GM19372 (cell line): Measurements from ENCODE around the gene COLEC12.

ENCODE experiments used
- ATAC-seq: cut with Tn5 transposase; IDR thresholded peaks from one replicate; pipeline ENCODE4 v1.9.1; 2021; ENCODE audit warnings: mild to moderate bottlenecking, low read depth, moderate library complexity; ENCODE audit not compliant: unreplicated experiment

COLEC12 gene

DNA sequence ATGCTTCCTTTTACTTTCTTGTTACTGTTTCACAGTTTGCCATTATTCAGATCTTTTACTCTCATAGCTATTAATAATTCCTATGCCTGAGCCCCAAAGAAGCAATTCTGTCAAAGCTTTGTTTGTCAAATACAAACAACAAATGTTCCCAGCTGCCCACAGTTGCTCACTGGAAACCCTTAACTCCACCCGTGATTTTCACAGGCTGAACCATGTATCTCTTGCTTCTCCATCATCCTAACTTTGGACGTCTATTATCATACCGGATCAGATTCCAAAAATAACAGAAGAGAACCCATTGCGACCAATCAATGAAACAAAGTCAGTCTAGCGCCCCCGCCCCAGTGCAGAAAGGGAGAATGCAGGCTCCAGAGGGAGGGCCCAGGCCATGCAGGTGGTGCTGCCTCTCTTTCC is 24.2 kb downstream of the COLEC12 start:
- no peak for ATAC-seq

DNA sequence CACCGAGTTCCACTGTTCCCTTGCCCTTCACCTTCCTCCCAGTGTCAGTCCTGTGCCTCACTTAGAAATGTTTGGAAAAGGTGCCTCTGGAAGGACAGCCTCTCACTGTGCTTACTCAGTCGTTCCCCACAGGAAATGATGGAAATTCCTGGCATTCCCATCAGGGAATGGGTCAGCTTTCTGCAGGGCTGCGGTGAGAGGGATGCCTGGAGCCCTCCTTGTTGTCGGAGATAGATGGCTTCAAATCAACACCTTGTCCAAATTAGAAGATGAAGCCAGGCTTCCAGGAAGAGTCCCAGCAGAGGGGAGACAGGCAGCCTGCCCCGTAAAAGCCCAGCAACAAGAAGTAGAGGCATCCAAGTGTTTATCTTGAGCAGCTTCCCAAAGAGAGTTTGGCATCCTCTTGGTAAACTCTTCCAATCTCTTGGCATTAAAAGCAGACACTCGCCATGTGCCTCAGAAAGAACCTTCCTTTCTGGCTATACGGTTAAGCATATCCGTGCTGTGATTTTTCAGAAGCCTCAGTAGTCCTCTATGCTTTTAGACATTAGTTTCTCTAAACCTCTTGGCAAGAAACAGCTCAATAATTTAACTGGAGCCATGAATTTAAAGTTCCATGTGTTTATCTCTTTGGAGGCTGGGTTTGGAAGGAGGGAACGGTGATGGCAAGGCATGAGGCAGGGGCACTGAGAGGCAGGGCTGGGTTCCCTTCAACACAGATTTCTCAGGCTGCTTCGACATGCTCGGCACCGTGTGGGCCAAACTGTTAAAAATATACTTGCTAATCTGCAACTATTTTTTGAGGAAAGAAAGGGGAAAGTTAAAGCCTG is 25.1 kb downstream of the COLEC12 start:
- no peak for ATAC-seq

DNA sequence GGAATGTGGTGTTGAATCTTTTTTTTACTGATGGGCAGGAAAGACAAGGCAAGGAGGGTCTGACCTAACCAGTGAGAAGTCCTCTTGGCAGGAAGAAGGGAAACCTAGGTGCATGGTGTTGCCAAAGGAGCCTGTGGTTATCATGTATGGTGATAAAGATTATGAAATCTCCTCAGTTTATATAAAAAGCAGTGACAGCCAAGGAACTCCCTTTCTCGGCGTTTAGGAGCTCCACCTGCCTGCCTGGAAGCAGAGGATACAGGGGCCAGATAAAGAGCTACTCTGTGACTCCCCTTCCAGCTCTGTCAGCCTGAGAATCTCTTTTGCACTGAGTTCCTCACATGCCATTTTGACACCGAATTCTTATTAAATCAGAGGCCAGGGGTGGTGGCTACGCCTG is 26.1 kb downstream of the COLEC12 start:
- no peak for ATAC-seq

DNA sequence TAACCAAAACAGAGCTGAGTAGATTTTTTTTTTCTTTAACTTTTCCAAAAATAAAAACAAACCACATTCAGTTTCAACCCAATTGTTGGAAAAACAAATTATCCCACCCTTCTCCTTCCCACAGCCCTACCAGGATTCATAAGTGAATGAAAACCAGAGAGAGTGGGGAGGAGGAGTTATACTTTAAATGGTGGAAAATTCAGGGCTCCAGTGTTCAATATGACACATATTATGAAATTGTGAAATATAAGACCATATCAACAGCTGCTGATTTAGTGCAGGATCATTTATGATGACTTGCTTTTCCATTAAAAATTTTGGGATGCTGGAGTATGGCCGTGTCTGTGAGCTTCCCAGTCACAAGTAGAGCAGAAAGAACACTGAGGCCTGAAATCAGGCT is 26.7 kb downstream of the COLEC12 start:
- no peak for ATAC-seq

DNA sequence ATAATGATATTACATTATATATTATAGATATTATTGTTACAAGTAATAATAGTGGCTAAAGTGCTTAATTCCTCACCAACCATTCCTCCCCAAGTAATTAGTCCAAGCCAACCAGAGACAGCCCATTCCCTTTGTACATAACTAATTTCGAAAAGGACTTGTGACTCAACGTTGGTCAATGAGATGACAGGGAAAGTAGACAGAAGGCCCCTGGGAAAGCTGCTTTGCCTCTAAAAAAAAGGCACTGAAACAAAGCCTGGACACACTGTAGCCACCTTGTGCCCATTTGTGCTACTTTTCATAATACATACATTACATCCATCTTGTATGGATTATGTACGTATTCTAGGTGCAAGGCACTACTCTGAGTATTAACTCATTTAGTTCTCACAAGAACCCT is 28.8 kb downstream of the COLEC12 start:
- no peak for ATAC-seq

DNA sequence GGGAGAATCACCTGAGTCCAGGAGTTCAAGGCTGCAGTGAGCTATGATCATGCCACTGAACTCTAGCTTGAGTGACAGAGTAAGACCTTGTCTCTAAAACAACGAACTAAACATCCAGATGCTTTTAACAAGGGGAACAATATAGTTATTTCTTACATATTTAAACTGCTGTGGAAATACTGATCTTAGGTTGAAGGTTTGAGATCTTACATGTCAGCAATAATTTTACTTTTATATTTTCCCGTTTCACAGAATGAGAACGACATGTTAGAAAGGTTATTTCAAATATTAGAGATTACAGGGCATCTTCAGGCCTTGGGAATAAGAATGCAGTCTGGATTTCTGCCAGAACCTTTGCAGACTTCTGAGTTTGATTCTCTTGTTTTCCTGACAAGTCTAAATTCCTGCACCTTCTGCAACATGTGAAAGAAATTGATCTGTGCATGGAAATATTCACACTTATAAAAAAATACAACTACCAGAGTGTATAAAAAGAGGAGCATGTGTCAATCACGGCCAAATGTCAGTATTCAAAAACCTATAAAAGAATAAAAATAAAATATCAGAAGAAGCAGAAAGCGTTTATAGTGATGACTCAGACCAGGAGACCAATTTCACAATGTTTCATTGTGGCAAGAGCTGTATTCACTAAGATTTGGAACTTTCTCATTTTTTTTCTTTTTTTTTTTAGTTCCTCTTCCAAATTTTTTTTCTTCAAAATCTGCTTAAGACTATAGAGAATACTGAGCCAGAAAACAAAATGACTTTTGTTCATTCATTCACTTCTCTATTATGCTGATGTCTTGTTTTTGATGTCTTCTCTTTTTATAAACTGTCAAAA is 29.6 kb downstream of the COLEC12 start:
- no peak for ATAC-seq

DNA sequence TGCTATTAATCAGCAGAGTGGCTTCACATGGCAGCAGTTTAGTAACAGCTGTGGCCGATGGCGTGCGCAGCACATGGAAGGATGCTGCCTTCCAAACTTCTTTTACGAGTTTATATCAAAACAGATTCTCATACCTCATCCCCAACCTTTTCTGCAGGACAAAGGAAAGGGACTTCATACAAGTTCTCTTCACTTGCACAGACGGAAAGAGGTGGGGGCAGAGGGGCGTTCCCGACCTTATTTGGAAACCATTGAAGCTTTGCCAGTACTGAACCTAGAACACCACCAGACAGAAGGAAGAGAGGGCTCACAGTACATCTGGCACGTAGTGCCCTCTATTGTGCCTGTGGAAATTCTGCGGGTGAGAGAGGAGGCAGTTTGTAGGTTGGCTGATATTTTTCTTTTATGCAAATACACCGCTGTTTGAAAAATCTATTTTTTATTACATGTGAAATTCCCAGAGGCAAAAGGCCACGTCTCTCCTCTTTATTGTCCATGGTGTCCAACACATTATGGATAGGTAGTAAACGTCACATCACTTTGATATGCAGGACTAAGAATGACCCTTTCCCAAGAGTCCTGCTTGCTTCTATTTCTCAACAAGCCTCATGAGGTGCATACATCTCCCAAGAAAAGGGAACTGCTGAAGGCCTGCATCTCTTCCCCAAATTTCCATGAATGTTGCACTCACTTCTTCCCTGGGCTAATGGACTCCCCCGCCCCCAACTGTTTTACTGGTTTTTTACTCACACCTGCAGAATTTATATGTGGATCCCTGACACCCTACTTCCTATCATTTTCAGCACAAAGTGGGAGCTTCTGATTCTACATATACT is 31.3 kb downstream of the COLEC12 start:
- no peak for ATAC-seq

DNA sequence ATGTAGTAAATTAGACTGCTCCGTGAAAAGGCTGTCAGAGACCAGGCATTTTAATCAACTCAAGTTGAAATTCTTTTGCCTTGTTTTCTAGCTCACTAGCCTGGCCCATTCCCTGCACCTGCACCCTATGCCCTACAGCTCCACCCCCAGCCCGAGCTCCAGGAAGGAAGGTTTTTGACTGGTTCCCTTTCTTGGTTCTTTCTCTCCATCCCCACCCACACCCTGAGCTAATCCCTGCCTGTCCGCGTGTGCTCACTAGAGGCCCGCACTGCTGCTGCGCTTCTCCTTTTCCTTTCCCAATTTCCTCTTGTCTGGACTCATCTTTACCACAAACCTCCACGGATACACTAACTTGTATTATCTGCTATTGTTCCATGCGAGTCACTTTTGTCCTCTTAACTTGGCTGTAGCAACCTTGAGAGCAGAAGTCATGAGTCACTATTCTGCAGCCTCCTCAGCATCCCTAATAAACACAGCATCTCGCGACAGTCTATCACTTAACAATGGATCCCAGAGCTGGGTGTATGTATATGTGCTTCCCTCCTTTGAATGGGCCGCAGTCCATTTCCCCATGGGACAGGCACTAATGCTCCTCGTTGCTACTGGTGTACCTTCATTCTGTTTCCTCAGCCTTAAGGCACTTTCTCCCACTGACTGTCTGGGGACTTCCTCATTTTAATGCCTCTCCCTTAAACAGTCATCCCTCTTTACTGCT is 36.5 kb downstream of the COLEC12 start:
- ATAC-seq = no peak

DNA sequence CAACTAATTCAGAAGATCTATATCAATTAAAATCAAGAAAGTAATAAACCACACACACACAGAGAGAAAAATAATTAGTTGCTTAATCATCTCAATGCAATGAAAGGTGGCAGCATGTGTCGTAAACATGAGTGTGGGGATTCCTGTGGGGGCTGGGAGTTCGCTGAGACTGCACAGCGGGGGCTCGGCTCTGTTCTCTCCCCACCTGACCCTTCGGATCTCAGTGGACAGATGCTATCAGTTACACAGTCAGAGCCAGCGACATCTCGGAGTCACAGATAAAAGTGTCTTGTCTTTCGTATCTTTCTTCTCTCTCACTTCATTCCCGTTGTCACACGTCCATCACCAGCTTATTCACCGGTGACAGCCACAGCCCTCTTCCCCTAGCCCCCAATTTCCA is 37.1 kb downstream of the COLEC12 start:
- no peak for ATAC-seq

DNA sequence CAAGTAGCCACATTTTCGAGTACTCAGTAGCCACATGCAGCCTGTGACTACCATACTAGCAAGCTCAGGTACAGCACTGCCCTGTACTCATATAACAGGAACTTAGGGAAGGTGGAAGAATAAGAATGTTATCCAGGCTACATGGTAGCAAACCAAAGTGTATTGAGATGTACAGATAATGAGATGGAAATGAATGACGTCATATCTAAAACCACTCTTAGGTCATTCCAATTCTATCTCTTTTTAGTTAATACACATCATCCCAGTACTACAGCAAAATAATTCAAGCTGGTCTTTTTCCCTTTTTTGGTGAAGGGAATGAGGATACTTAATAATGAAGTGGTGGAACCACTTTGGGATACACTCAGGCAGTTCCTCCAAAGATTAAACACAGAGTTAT is 38.7 kb downstream of the COLEC12 start:
- ATAC-seq = no peak

DNA sequence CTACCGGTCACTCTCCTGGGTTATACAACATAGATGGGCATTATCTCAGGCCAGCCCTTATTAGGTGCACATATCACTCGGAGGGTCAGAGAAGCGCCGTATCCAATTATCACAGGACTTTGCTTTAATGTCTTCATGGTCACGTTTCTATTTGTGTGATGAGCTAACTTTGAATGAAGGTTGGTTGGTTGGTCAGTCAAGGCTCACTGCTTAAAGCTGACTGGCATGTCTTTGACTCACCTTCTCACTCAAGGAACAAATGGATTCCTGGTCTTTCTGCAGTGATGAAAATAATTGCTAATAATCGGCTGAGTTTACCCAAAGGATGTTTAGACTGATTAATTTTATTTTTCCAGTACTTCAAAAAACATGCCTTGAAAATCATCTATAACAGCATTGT is 39.7 kb downstream of the COLEC12 start:
- no peak for ATAC-seq

DNA sequence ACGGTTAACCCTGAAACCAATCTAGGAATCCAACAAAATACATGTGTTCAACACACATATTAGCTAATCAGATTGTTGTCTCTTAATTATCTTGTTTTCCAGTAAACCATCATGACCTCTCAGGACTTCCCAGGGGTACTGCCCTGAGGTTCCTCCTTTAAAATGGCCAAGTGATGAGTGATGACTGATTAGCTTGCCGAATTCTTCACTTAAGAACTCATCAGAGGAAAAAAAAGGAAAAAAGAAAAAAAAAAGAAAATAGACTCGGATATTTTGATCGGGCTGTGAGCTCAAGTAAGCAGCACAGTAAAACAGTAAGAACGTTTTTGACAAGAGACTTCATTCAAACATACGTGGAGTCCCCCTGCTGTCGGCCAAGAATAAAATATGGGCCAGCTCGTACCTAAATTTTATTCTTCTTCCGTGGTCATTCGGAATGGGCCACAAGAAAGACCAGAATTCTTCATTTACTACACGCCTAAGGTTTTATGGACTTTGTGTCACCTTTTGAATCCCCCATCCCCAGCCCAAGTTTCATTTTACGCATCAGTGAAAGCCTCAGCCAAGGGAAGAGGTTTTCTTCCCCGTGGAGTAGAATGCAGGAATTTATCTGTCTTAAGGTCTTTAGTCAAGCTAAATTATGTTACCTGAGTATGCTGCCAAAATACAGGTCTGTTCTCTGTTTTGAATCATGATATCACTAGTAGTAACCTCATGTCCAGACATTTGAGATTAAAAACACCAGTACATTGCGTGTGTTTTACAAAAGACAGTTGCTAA is 40.5 kb downstream of the COLEC12 start:
- ATAC-seq = no peak

DNA sequence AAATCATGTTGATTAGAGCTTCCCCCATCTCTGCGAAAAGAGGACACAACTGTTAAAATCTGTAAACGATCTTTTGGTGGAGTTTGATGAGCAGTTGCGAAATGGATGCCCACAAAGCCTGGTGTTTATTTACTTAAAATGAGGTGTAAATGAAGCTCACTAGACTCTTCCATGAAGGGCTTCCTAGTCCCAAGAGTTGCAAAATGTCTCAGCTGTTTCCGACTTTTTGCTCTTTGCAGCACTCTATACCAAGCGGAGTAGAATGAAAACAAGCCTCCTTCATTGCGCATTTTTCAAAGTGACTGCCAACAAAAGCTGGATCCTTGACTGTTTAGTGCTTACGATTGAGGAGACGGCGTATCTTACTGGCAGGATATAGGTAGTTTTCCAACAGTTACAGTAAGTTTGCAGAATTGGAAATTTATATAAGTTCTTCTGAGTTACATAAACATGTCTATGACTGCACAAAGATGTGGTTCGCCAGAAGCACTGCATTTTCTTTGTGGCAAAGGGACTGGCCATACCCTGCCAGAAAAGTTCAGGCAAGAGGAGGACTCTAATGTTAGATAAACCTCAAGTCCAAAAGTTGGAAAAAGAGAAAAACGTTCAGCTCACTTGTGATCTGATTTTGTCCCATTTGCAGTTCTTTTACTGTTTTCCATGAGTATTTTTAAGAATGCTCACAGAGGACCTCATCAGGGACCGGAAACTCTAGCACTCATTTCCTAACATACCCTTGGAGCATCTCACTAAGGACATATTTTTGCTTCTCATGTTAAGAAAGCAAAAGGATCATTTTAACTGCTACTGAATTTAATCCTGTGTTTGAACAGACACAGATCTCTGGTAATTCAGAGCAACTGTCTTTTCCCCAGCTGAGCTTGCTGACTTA is 42.7 kb downstream of the COLEC12 start:
- no peak for ATAC-seq

DNA sequence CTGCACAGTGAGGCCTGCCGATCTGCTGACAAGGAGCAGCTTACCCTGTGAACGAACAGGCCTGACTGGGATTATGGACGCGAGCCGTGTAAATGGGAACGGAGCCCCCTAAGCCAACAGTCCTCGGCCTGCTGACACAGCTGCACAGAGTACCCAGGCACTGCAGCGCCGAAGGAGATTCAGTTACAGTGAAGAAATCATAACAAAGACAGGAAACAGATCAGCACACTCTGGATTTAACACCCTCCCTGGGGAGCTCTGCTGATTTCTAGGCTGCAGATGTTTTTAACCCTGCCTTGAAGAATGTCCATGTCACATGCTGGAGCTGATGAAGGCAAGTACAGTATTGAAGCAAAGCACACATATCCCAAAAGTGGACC is 43.4 kb downstream of the COLEC12 start:
- no peak for ATAC-seq

DNA sequence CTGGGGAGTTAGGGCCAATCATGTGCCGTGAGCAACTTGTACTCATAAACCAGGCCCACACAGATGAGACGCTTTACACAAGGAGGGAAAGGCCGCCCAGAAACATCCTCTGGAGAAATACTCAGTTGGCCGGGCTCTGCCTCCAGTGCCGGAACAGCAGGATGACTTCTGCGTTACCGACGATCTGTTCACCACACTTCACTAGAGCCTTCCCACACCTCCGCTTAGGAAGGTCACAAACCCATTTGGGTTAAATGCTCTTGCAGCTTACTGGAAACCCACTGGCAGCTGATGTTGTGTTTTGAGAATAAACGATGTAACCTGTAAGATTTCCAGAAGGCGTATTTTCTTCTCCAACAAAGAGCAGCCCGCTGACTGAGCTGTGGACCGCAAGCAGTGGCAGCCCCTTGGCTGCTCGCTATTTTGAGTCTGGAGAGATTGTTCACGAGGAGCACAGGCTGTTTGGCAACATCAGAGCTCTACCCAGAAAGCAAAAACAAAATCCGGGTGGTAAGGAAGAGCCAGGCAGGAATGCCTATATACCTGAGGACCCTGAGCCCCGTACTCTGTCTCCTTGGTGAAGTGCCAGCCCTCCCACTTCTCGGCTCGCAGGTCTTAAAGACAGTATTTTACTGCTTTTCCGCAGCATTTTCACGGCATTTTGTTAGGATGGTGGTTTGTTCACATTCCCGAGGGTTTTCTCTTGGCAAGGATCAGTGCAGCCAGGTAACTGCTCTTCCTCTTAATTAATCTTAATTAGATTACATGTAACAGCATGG is 44.0 kb downstream of the COLEC12 start:
- no peak for ATAC-seq

DNA sequence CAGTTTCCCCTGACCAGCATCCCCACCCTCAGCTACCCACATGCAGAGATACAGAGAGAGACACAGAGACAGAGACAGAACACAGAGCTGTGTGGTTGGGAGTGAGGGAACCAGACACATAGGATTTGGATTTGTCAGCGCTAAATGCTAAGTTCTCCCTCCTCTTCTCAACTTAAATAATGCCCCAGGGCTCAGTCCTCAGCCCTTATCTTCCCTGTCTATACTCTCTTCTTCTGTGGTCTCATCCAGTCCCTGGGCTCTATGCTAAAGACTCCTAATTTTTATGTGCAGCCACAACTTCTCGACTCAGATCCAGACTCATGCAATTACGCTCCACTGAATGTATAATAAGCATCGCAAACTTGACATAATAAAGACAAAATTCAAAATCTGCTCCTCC is 47.1 kb downstream of the COLEC12 start:
- no peak for ATAC-seq

DNA sequence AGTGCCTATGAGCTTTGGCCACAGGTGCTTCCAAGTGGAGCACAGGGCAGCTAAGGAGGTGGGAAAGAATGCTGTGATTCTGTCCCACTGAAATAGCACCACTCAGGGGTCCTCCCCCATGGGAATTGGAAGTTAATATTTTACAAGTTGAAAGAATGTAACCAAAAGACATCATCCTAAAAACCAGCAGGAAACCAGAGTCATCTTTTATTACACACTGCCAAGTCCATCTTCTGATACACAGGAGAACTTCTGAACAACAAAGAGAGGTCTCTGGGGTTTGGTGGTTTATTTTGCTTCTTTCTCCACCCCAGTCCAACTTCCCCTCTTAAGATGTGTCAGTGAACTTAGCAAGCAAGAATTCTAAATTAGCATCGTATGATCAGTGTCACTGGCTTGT is 47.7 kb downstream of the COLEC12 start:
- no peak for ATAC-seq

DNA sequence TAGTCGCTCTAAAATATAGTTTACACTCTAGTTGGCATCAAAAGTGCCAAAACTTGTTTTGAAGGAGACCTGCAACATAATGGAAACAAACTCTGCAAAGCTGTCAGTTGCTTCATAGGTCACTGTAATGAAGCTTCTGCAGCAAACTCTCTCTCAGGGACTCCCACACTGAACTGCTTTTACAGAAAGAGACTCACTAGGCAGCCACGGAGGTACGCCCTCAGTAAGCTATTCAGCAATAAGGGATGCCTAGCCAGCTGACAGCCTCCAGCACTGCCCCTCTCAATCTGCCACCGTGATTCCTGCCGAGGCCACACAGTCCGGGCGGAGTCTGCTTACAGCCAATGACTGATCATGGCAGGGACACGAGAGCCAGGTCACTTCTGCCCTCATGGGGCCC is 51.1 kb downstream of the COLEC12 start:
- ATAC-seq = no peak
